OCI-LY1 (cell line): Measurements from ENCODE around the gene SPTBN2.

Experiments used
- H2AFZ ChIP-seq: fragments of 200-600 bp; sonication (generic), shearing (Covaris generic); 2 replicates; pipeline ENCODE4 v1.6.0; 2014; ENCODE audit warnings: antibody characterized with exemption, mild to moderate bottlenecking, low read length
- H3F3A ChIP-seq: fragments of 200-600 bp; sonication (generic), shearing (Covaris generic); 2 replicates; pipeline ENCODE4 v1.6.0; 2014; ENCODE audit warnings: mild to moderate bottlenecking, antibody characterized with exemption, low read length, moderate library complexity; ENCODE audit not compliant: insufficient read depth
- H3K27ac ChIP-seq: fragments of 200-600 bp; sonication (generic); 2 replicates; pipeline ENCODE4 v1.5.1; 2014; ENCODE audit warnings: low read length, mixed run types, mild to moderate bottlenecking, low read depth; ENCODE audit not compliant: poor library complexity, severe bottlenecking
- H3K27me3 ChIP-seq: fragments of 200-600 bp; sonication (generic); 2 replicates; pipeline ENCODE4 v1.6.0; 2014; ENCODE audit warnings: antibody characterized with exemption, mild to moderate bottlenecking, low read length, moderate library complexity; ENCODE audit not compliant: insufficient read depth
- H3K36me3 ChIP-seq: fragments of 200-600 bp; sonication (generic); 2 replicates; pipeline ENCODE4 v1.6.1; 2014; ENCODE audit warnings: mild to moderate bottlenecking, antibody characterized with exemption, low read length, moderate library complexity, mixed read lengths; ENCODE audit not compliant: insufficient read depth
- H3K4me1 ChIP-seq: fragments of 200-600 bp; sonication (generic); 2 replicates; pipeline ENCODE4 v1.5.1; 2014; ENCODE audit warnings: mild to moderate bottlenecking, low read length, moderate library complexity; ENCODE audit not compliant: insufficient read depth, severe bottlenecking
- H3K4me2 ChIP-seq: fragments of 200-600 bp; sonication (generic), shearing (Covaris generic); 2 replicates; pipeline ENCODE4 v1.6.1; 2014; ENCODE audit warnings: low read length
- H3K4me3 ChIP-seq: fragments of 200-600 bp; sonication (generic); 2 replicates; pipeline ENCODE4 v1.5.1; 2014; ENCODE audit warnings: low read length, low read depth, mild to moderate bottlenecking, mixed read lengths; ENCODE audit not compliant: poor library complexity, severe bottlenecking
- H3K79me2 ChIP-seq: fragments of 200-600 bp; shearing (Covaris generic); 2 replicates; pipeline ENCODE4 v1.6.1; 2016; ENCODE audit warnings: mixed run types, low read length, mixed read lengths; ENCODE audit not compliant: insufficient read depth
- H3K9ac ChIP-seq: fragments of 200-600 bp; sonication (generic), shearing (Covaris generic); 2 replicates; pipeline ENCODE4 v1.6.1; 2014; ENCODE audit warnings: mild to moderate bottlenecking, low read length, mixed read lengths
- H3K9me2 ChIP-seq: fragments of 200-600 bp; sonication (generic), shearing (Covaris generic); 2 replicates; pipeline ENCODE4 v1.6.1; 2014; ENCODE audit warnings: low read depth, mild to moderate bottlenecking, low read length, mixed read lengths
- H3K9me3 ChIP-seq: fragments of 200-600 bp; shearing (Covaris generic); 2 replicates; pipeline ENCODE4 v1.6.1; 2014; ENCODE audit warnings: low read length, mixed read lengths
- H4K20me1 ChIP-seq: fragments of 200-600 bp; sonication (generic), shearing (Covaris generic); 2 replicates; pipeline ENCODE4 v1.6.0; 2016; ENCODE audit warnings: mild to moderate bottlenecking, low read length; ENCODE audit not compliant: insufficient read depth
- CTCF ChIP-seq: fragments of 200-600 bp; sonication (generic), shearing (Covaris generic); IDR thresholded peaks from 2 replicates; pipeline ENCODE4 v1.5.1; 2017; ENCODE audit warnings: mild to moderate bottlenecking, antibody characterized with exemption, low read length, moderate library complexity, mixed read lengths
- EZH2 ChIP-seq: fragments of 200-600 bp; sonication (generic), shearing (Covaris generic); IDR thresholded peaks from 2 replicates; pipeline ENCODE4 v1.8.0; 2017; ENCODE audit warnings: borderline replicate concordance, mixed run types, mild to moderate bottlenecking, antibody characterized with exemption, low read length, moderate library complexity, mixed read lengths

The SPTBN2 gene

GRCh38 chr11:66752148-66752547, 23.1 kb upstream of the SPTBN2 start:
- Histone ChIP-seq H3K9me3 (no peaks in the 10 kb centered on the region), H3K4me3 (no peak overlapping the region), H3K79me2 (0 out of 2 replicates have a peak, but pooled peaks cover 9% of the 10 kb centered on the region), H2AFZ (no peak overlapping the region), H4K20me1 (no peaks in the 10 kb centered on the region), H3K9me2 (no peaks in the 10 kb centered on the region), H3F3A (no peaks in the 10 kb centered on the region), H3K27me3 (no peaks in the 10 kb centered on the region), H3K36me3 (no peaks in the 10 kb centered on the region), H3K4me2 (no peak overlapping the region), H3K4me1 (peaks cover 24% of the 10 kb centered on the region), H3K27ac (no peak overlapping the region), H3K9ac (no peak overlapping the region)
- TF ChIP-seq CTCF: no peak
- no peak for TF ChIP-seq EZH2

- no peak overlapping the region for H3K4me2 ChIP-seq
These were observed 20.1 kb upstream of the SPTBN2 start for GRCh38 chr11:66749091-66749490.

GRCh38 chr11:66747480-66747879, 18.5 kb upstream of the SPTBN2 start:
- H2AFZ ChIP-seq: no peak overlapping the region
- no peaks in the 10 kb centered on the region for H3K36me3 ChIP-seq
- H3K4me3 ChIP-seq: no peak overlapping the region
- no peaks in the 10 kb centered on the region for H3F3A ChIP-seq
- H4K20me1 ChIP-seq: no peaks in the 10 kb centered on the region
- peak overlapping the region; percentile 3 for H3K27ac ChIP-seq
- no peaks in the 10 kb centered on the region for H3K9me2 ChIP-seq
- no peaks in the 10 kb centered on the region for H3K27me3 ChIP-seq
- H3K4me1 ChIP-seq: peaks cover 27% of the 10 kb centered on the region
- TF ChIP-seq CTCF (no peak), EZH2 (no peak)
- 0 out of 2 replicates have a peak, but pooled peaks cover 9% of the 10 kb centered on the region for H3K79me2 ChIP-seq
- H3K4me2 ChIP-seq: peak overlapping the region; percentile 7; the same call in 1 of the 2 replicates
- H3K9me3 ChIP-seq: no peaks in the 10 kb centered on the region
- H3K9ac ChIP-seq: no peak overlapping the region

More at GRCh38 chr11:66749091-66749490, 20.1 kb upstream of the SPTBN2 start:
- Histone ChIP-seq H3K36me3 (no peaks in the 10 kb centered on the region), H3K4me3 (no peak overlapping the region), H3K79me2 (0 out of 2 replicates have a peak, but pooled peaks cover 9% of the 10 kb centered on the region), H4K20me1 (no peaks in the 10 kb centered on the region), H3F3A (no peaks in the 10 kb centered on the region), H3K27ac (peak overlapping the region; percentile 8), H3K4me1 (peaks cover 32% of the 10 kb centered on the region), H3K9me3 (no peaks in the 10 kb centered on the region), H3K27me3 (no peaks in the 10 kb centered on the region), H3K9ac (no peak overlapping the region), H3K9me2 (no peaks in the 10 kb centered on the region), H2AFZ (no peak overlapping the region)
- TF ChIP-seq CTCF (no peak), EZH2 (no peak)
